ENCODE measurements around the gene CTSL. TPM values are rescaled to one million over a fixed set of nuclear protein-coding genes. Genes with fewer than 3 reads are reported as not detected.

Gene CTSL
- total and polyA plus RNA-seq, 2 of the 13 experiments (the other 11 are each of a cell fraction or from before 2014, with no cell fraction given), result 78.1 to 113 TPM

GRCh38 chr9:87725900-87726709, at the start of gene CTSL (continued):
- TF ChIP-seq ZNF713 (CRISPR knock-in tag; IDR thresholded peaks at IDR 0.05) (no peak), ARNT (IDR thresholded peaks at IDR 0.05) (no peak), UBTF (CRISPR knock-in tag; IDR thresholded peaks at IDR 0.05) (peak; percentile 100), ESRRA (CRISPR knock-in tag; IDR thresholded peaks at IDR 0.05; ENCODE audit: low read depth) (0 out of 2 replicates have a peak, but pooled peaks have one; percentile 22), ZNF567 (CRISPR knock-in tag; IDR thresholded peaks at IDR 0.05; ENCODE audit: borderline replicate concordance) (peak; percentile 76), PLRG1 (conservative IDR thresholded peaks at IDR 0.05) (no peak), CBX1 (IDR thresholded peaks at IDR 0.05; ENCODE audit: low read depth) (peak; percentile 27), TMF1 (CRISPR knock-in tag; IDR thresholded peaks at IDR 0.05; ENCODE audit: low read depth) (no peak; the same call in 1 of the 2 replicates), SAP130 (CRISPR knock-in tag; IDR thresholded peaks at IDR 0.05; ENCODE audit: low read depth) (peak; percentile 80), HNRNPH1 (optimal IDR thresholded peaks at IDR 0.05; ENCODE audit: low read depth, low read length) (no peak), ZNF747 (CRISPR knock-in tag; IDR thresholded peaks at IDR 0.05; ENCODE audit: borderline replicate concordance) (peak; percentile 85), JUND (CRISPR knock-in tag; IDR thresholded peaks at IDR 0.05) (no peak), ZNF607 (CRISPR knock-in tag; IDR thresholded peaks at IDR 0.05; ENCODE audit: borderline replicate concordance) (peak; percentile 92), ZNF670 (CRISPR knock-in tag; IDR thresholded peaks at IDR 0.05; ENCODE audit: borderline replicate concordance) (no peak; the same call in 1 of the 2 replicates), NFIC (IDR thresholded peaks at IDR 0.05; ENCODE audit: low read length) (no peak), FOXP4 (CRISPR knock-in tag; IDR thresholded peaks at IDR 0.05) (peak; percentile 37; the same call in 1 of the 2 replicates), ZNF546 (CRISPR knock-in tag; conservative IDR thresholded peaks at IDR 0.05) (peak; percentile 76; the same call in 1 of the 2 replicates), HOXD1 (CRISPR knock-in tag; IDR thresholded peaks at IDR 0.05) (no peak), ZNF615 (CRISPR knock-in tag; IDR thresholded peaks at IDR 0.05; ENCODE audit: borderline replicate concordance) (no peak), CCAR2 (optimal IDR thresholded peaks at IDR 0.05; ENCODE audit: low read depth, low read length) (no peak), PITX1 (CRISPR knock-in tag; IDR thresholded peaks at IDR 0.05) (peak; percentile 31; the same call in 1 of the 2 replicates), SOX13 (IDR thresholded peaks at IDR 0.05) (no peak), SOX13 (CRISPR knock-in tag; conservative IDR thresholded peaks at IDR 0.05 in 1 of 2, IDR thresholded peaks at IDR 0.05 in 1 of 2) (peak in 1 of 2 experiments; percentile 21; a peak in 1 of 4 replicates), MTERF4 (CRISPR knock-in tag; IDR thresholded peaks at IDR 0.05) (peak; percentile 86), KLF9 (CRISPR knock-in tag; IDR thresholded peaks at IDR 0.05; ENCODE audit: low read depth) (no peak), PCBP2 (optimal IDR thresholded peaks at IDR 0.05; ENCODE audit: low read depth, low read length, poor library complexity, severe bottlenecking) (no peak), ZNF772 (CRISPR knock-in tag; IDR thresholded peaks at IDR 0.05) (peak; percentile 77; the same call in 1 of the 2 replicates)
